Spinal cord (tissue), 10 donors: ENCODE data around the gene CERS3. TPM values are rescaled to one million over a fixed set of nuclear protein-coding genes. Genes with fewer than 3 reads are reported as not detected.

Experiments used
- DNase-seq, 6 donors: peaks; one replicate each; pipeline versions ENCODE4 v3.0.0 to v3.0.0-alpha.2; 2013 to 2015; ENCODE audit warnings: low spot score in 6 of 6, low read depth in 4 of 6
- H3K27ac ChIP-seq: one replicate; pipeline ENCODE4 v1.5.1; 2013; ENCODE audit warnings: low read depth, low read length, control low read depth
- H3K27me3 ChIP-seq: one replicate; pipeline ENCODE4 v1.6.1; 2013; ENCODE audit warnings: low read length; ENCODE audit not compliant: control insufficient read depth, insufficient read depth
- H3K36me3 ChIP-seq: one replicate; pipeline ENCODE4 v1.6.1; 2013; ENCODE audit warnings: low read length; ENCODE audit not compliant: control insufficient read depth, insufficient read depth
- H3K4me1 ChIP-seq: one replicate; pipeline ENCODE4 v1.6.1; 2013; ENCODE audit warnings: low read length; ENCODE audit not compliant: control insufficient read depth, insufficient read depth
- H3K4me3 ChIP-seq: one replicate; pipeline ENCODE4 v1.5.1; 2013; ENCODE audit warnings: low read depth, low read length, control low read depth
- H3K9me3 ChIP-seq: one replicate; pipeline ENCODE4 v1.6.1; 2013; ENCODE audit warnings: low read length; ENCODE audit not compliant: control insufficient read depth, insufficient read depth
- WGBS: methylation state at CpG from one replicate; pipeline ENCODE4 v1.1.5; 2013; ENCODE audit warnings: missing lambda C conversion rate; ENCODE audit not compliant: insufficient coverage; 5-methylcytosine and 5-hydroxymethylcytosine counted together
- polyA plus RNA-seq, 2 donors: library from polyadenylated mRNA; unstranded; fragments of 120-200 nt; gene quantifications; one replicate each; pipeline ENCODE4 v1.2.1, GENCODE V29; 2013; ENCODE audit not compliant: insufficient read length in 2 of 2
- total RNA-seq, 2 donors: library from RNA; depleted of rRNA in 1 of 2; stranded (reverse); fragments of 120-200 nt in 1 of 2; fragments of >200 nt in 1 of 2; gene quantifications; one replicate each; pipeline versions ENCODE4 v1.2.3 to v1.2.4, GENCODE V29; 2013 to 2014
- donor health status: healthy.

CERS3 gene
- total and polyA plus RNA-seq, 4 donors = 0.20 to 1.1 (median 0.42) TPM

DNA sequence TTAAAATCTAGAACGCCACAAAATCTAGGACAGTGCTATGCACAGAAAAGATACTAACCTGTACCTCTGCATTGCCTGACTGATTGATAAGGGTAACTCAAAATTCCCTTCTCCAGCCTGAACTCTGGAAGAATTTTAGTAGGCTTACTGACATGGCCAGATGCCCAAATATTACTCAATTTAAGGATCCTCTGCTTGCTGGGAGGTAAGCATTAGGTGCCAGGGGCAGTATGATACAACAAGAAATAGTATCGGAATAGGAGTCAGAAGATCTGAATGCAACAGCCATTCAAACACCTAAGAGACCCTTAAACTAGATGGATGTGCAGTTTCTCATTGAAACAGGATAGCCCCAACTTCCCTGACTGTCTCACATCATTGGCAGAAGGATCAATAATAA, 45.4 kb downstream of the CERS3 start:
- Histone ChIP-seq H3K9me3 (peaks cover 1% of the 10 kb centered on the region), H3K36me3 (no peaks in the 10 kb centered on the region), H3K27me3 (no peaks in the 10 kb centered on the region), H3K27ac (no peak overlapping the region), H3K4me3 (no peak overlapping the region), H3K4me1 (no peaks in the 10 kb centered on the region)
- DNase-seq = no peak
- 100% methylated on average over 1 of the region's 2 CpGs for WGBS

DNA sequence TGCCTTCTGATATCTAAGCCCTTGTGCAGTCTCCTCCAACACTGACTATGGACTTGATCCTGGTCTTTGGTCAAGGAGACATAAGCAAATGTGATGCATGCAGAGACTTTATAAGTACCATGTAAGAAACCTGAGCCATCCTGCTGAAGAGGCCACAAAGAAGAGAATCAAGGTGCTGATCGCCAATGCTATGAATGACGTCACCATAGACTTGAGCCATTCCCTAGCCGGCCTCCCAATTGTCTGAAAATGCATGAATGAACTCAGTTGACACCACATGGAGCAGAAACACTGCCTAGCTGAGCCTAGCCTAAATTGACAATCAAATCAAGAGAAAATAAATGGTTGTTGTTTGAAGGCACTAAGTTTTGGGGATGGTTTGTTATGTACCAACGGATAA, 51.9 kb downstream of the CERS3 start:
- no peaks in the 10 kb centered on the region for H3K27me3 ChIP-seq
- WGBS = 89% methylated on average over 3 of the region's 4 CpGs
- H3K9me3 ChIP-seq = peaks cover 5% of the 10 kb centered on the region
- H3K4me3 ChIP-seq = no peak overlapping the region
- no peaks in the 10 kb centered on the region for H3K4me1 ChIP-seq
- H3K36me3 ChIP-seq = no peaks in the 10 kb centered on the region
- DNase-seq = no peak
- H3K27ac ChIP-seq = no peak overlapping the region

DNA sequence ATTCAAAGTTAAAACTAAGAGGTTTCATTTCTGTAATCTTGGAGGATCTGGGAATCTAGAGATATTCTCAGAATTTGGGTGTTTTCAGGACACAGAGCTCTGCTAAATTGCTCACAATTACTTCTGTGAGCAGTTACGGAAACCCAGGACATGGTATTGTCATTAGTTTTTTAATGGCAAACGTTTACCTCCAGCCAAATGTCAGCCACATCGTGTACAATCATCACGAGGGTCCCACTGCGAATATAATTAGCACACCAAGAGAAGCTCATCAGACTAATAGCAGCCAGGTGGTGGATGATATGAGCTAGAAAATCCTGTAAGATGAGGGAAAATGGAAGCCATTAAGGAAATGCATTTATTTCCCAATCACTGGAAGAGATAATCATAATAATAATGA, 56.0 kb downstream of the CERS3 start:
- no peaks in the 10 kb centered on the region for H3K4me1 ChIP-seq
- no peaks in the 10 kb centered on the region for H3K36me3 ChIP-seq
- peaks cover 2% of the 10 kb centered on the region for H3K9me3 ChIP-seq
- DNase-seq = peak in 1 of 6 donors; percentile 79
- no peak overlapping the region for H3K27ac ChIP-seq
- WGBS = no CpG with 5 or more reads among the region's 5 CpGs
- no peak overlapping the region for H3K4me3 ChIP-seq
- no peaks in the 10 kb centered on the region for H3K27me3 ChIP-seq

DNA sequence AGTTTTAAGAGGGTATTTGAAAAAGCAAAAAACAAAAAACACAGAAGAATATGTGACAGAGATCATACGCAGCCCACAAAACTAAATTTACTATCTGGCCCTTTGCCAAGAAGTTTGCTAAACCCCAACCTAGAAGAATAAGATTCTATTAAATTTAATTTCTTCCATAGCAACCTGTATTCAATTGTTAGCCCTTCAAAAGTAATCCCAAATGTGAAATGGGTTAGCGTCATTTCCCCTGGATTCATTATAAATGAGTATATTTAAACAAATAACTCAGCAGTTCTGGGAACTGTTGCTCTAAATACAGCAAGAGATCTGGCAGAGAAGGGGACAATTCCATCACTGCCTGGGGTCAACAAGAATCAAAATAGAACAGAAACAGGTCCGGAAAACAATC, 56.8 kb downstream of the CERS3 start:
- Histone ChIP-seq H3K27me3 (no peaks in the 10 kb centered on the region), H3K4me1 (no peaks in the 10 kb centered on the region), H3K36me3 (no peaks in the 10 kb centered on the region), H3K4me3 (no peak overlapping the region), H3K9me3 (peaks cover 2% of the 10 kb centered on the region), H3K27ac (no peak overlapping the region)
- no peak for DNase-seq
- WGBS = no CpG with 5 or more reads among the region's 3 CpGs

DNA sequence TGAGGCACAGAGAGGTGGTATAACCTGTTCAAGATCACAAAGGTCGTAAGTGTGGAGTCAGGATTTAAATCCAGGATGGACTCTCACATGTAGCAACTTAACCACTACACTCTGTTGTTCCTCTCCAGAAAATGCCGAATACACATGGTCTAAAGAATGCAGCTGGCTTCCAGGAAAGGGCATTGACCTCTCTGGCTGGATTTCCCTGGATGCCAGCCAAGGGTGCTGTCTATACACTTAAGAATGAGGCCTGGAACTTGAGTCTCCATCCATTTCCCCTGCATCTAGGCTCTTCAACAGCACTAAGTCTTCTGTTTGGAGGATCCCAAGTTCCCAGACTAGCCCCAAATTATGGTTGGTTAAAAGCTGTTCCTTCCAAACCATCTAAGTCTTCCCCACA, 60.5 kb downstream of the CERS3 start:
- 44% methylated on average over 1 of the region's 2 CpGs for WGBS
- H3K4me3 ChIP-seq = no peak overlapping the region
- peak in 1 of 6 donors; percentile 34 for DNase-seq
- H3K27me3 ChIP-seq = no peaks in the 10 kb centered on the region
- H3K27ac ChIP-seq = no peak overlapping the region
- no peaks in the 10 kb centered on the region for H3K36me3 ChIP-seq
- H3K9me3 ChIP-seq = no peaks in the 10 kb centered on the region
- H3K4me1 ChIP-seq = no peaks in the 10 kb centered on the region

DNA sequence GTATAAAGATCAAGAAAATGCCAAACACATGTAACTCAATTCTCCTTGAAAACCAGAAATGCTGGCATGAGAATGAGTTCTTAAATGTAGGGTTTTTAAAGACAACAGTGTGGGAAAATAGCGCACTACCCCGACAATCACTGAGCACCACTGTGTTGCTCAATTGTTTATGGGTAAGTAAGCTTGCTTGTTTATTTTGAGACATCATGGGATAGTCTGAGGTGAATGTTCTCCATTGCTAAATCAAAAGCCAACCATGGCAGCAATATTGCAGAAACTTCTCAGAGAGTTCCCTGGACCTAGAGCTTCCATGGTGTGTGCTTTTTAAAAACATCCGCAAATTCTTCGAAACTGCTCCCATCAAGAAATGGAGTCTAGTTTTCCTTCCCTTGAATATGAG, 62.7 kb downstream of the CERS3 start:
- Histone ChIP-seq H3K9me3 (no peaks in the 10 kb centered on the region), H3K4me3 (no peak overlapping the region), H3K36me3 (no peaks in the 10 kb centered on the region), H3K4me1 (no peaks in the 10 kb centered on the region), H3K27ac (no peak overlapping the region), H3K27me3 (no peaks in the 10 kb centered on the region)
- no peak for DNase-seq
- WGBS = no CpG with 5 or more reads among the region's 4 CpGs

DNA sequence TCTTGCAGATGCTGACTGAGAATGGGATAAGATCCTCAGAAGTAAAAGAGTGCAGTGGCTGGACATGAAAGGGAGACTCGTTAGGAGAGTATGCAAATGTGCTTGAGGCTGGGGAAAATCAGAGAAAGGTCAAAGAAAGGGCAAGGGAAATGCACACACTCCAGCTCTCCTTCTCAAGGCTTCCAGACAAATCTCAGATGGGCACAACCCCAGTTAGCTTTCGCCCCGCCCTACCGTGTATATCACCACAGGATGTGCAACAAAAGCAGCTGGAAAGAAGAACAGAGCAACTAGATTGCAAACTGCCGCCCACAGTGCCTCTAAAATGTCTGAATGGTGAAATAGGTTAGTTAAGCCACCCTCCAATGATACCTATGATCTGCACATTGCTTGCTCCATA, 63.9 kb downstream of the CERS3 start:
- Histone ChIP-seq H3K27ac (no peak overlapping the region), H3K4me1 (no peaks in the 10 kb centered on the region), H3K4me3 (no peak overlapping the region), H3K9me3 (no peaks in the 10 kb centered on the region), H3K36me3 (no peaks in the 10 kb centered on the region), H3K27me3 (no peaks in the 10 kb centered on the region)
- DNase-seq = no peak
- WGBS = 22% methylated on average over 1 of the region's 5 CpGs

DNA sequence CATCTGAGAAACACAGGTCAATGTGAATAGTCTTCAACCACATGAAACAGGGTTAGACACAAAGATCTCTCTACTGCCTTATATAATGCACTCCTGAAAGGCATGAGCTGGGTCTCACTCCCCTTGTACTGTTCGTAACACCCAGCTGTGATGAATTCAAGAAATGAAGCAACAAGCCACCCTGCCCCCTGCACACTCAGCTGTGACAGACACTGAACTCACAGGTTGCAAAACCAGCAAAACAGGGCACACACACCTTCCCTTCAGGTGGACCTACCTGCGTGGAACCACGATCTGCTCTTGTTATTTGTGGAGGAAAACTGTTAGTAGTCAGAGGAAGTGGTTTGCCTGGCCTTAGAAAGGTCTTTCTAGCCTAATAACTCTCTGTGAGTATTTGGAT, 64.5 kb downstream of the CERS3 start:
- Histone ChIP-seq H3K4me3 (no peak overlapping the region), H3K36me3 (no peaks in the 10 kb centered on the region), H3K9me3 (no peaks in the 10 kb centered on the region), H3K4me1 (no peaks in the 10 kb centered on the region), H3K27me3 (no peaks in the 10 kb centered on the region), H3K27ac (no peak overlapping the region)
- WGBS = 70% methylated on average over 2 of the region's 3 CpGs
- DNase-seq = no peak

DNA sequence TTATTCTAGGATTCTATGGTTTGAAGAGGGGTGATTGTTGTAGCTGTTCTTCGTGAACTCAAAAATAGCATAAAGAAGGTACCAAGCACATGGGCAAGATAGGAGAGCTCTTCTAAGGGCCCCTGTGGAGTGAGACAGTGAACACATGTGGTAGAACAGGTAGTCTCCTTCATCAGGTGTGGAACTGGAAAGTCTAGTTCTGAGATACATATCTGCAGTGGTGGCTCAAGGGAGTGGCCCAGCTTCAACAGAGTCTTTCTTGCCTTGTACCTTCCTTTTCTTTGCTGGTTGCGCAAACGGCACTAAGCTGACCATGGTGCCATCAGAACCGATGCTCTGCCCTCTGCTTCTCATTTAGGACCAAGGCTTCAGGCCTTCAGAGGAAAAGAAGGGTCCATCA, 65.2 kb downstream of the CERS3 start:
- H3K27me3 ChIP-seq = no peaks in the 10 kb centered on the region
- H3K27ac ChIP-seq = no peak overlapping the region
- DNase-seq = no peak
- 94% methylated on average over 4 of the region's 4 CpGs for WGBS
- H3K9me3 ChIP-seq = no peaks in the 10 kb centered on the region
- no peaks in the 10 kb centered on the region for H3K4me1 ChIP-seq
- H3K36me3 ChIP-seq = no peaks in the 10 kb centered on the region
- no peak overlapping the region for H3K4me3 ChIP-seq

DNA sequence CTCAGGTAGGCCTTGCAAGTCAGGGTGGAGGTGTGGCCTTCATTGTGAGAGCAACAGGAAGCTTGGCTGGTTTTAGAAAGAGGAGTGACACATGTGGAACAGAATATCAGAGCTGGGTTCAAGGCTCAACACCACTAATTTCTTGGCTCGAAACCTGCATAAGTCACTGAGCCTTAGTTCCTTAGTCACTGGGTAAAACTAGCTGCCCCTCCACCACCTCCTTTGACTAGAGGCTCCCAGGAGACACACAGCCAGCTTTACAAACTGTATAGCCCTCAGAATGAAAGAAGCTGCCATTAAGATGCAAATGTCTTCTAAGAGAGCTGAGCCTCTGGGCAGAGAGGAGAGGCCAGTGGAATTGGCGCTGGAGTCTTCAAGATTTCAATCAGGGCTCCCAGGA, 67.7 kb downstream of the CERS3 start:
- peaks cover 4% of the 10 kb centered on the region for H3K9me3 ChIP-seq

More for the DNA sequence above, 67.7 kb downstream of the CERS3 start:
- H3K4me3 ChIP-seq = no peak overlapping the region
- no peaks in the 10 kb centered on the region for H3K4me1 ChIP-seq
- 100% methylated on average over 1 of the region's 2 CpGs for WGBS
- no peaks in the 10 kb centered on the region for H3K36me3 ChIP-seq
- no peak for DNase-seq
- no peak overlapping the region for H3K27ac ChIP-seq
- H3K27me3 ChIP-seq = no peaks in the 10 kb centered on the region
